ENCODE data around the gene TNFRSF18. TPM values are rescaled to one million over a fixed set of nuclear protein-coding genes. Genes with fewer than 3 reads are reported as not detected.

TNFRSF18 gene
- polyA plus RNA-seq, 6 donors from 2014 or later, result 2.4 to 13.0 (median 7.9) TPM

DNA sequence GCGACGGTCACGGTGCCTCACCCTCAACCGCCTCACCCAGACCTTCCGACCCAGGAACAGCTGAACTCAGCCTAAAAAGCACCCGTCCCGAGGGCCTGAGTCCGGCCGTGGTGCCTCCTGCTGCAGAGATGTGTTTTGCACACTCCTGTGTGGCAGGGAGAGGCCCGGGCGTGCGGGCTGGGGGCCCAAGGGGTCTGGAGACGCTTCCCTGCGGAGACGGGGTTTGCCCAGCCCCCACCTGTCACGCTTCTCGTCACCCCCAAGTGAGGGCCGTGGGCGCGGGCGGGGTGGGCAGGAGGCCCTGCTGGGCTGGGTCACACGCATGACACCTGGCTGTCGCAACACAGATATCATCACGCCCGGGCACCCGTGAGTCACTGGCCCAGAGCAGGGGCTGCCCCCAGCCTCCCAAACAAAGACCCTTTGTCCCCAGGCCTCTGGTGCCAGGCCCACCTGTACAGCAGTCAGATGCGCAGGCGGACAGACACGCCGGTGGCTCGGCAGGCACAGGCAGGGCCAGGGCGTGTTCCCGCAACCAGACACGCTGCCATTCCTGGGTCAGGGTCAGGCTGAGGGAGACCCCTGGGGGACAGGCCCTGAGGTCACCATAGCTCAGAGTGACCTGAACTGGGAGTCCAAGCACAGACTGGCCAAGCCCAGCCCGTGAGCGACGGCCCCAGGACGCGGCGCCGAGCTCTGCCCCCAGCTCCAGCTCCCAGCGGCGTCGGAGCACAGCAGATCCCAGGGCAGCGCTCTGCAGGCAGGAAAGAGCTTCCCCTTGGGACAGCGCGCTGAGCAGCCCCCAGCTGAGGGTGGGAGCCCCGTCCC lies 31.7 kb upstream of the TNFRSF18 start:
- peak; percentile 38 for DNase-seq
- ATAC-seq (ENCODE audit: low read depth in 2 of 2), result peak; percentile 71
- no peaks in the 10 kb centered on the region for H3K9me3 Mint-ChIP-seq
- peak overlapping the region in 4 of 8 donors; percentile 9 to 66 (median 27) for H3K4me3 Mint-ChIP-seq
- peaks cover 0 to 13% (median 10%) of the 10 kb centered on the region in 3 donors for H3K27me3 Mint-ChIP-seq
- H3K27ac Mint-ChIP-seq, result peak overlapping the region in 2 of 6 donors; percentile 41 to 71
- H3K4me1 Mint-ChIP-seq, result peaks cover 7 to 19% (median 16%) of the 10 kb centered on the region in 3 donors
- H3K36me3 Mint-ChIP-seq, result no peaks in the 10 kb centered on the region

GRCh38 chr1:1236945-1237873 lies 30.8 kb upstream of the TNFRSF18 start:
- Mint-ChIP-seq H3K27me3 (peaks cover 0 to 13% (median 10%) of the 10 kb centered on the region in 3 donors), H3K27ac (peak overlapping the region in 3 of 6 donors; percentile 24 to 71 (median 41)), H3K4me1 (peaks cover 7 to 19% (median 16%) of the 10 kb centered on the region in 3 donors), H3K36me3 (no peaks in the 10 kb centered on the region), H3K9me3 (no peaks in the 10 kb centered on the region), H3K4me3 (peak overlapping the region in 4 of 8 donors; percentile 9 to 66 (median 36))
- DNase-seq (no peak), ATAC-seq (ENCODE audit: low read depth in 2 of 2) (no peak)

DNA sequence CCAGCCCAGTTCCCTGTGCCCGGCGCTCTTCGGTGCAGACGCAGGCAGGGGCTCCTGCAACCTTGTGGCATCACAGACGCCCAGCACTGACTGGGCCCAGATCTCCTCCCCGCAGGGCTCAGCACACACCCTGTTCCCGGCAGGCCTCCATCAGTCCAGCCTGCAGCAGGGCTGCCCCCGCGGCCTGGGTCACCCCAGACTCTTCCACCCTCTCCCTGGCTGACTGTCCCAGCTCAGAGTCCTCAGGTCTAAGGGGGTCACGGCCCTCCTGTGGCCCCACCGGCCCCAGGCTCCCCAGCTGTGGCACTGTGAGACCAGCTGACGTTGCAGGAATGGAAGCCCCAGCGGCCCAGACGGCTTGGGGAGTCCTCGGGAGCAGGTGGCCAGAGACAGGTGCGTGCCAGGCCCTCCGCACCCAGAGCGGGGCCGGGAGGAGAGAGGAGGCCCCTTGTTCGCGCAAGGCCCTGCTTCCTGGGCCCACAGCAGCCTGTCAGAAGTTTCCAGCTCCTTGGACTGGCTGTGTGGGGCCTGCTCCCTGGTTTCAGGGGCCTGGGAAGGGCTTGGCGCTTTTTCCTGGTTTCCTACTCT lies 29.9 kb upstream of the TNFRSF18 start:
- H3K9me3 Mint-ChIP-seq, result no peaks in the 10 kb centered on the region
- H3K4me3 Mint-ChIP-seq, result peak overlapping the region in 1 of 8 donors; percentile 33
- H3K27me3 Mint-ChIP-seq, result peaks cover 0 to 13% (median 10%) of the 10 kb centered on the region in 3 donors
- peaks cover 7 to 19% (median 16%) of the 10 kb centered on the region in 3 donors for H3K4me1 Mint-ChIP-seq
- H3K36me3 Mint-ChIP-seq, result no peaks in the 10 kb centered on the region
- DNase-seq, result no peak
- no peak overlapping the region for H3K27ac Mint-ChIP-seq
- ATAC-seq (ENCODE audit: low read depth in 2 of 2), result no peak

DNA sequence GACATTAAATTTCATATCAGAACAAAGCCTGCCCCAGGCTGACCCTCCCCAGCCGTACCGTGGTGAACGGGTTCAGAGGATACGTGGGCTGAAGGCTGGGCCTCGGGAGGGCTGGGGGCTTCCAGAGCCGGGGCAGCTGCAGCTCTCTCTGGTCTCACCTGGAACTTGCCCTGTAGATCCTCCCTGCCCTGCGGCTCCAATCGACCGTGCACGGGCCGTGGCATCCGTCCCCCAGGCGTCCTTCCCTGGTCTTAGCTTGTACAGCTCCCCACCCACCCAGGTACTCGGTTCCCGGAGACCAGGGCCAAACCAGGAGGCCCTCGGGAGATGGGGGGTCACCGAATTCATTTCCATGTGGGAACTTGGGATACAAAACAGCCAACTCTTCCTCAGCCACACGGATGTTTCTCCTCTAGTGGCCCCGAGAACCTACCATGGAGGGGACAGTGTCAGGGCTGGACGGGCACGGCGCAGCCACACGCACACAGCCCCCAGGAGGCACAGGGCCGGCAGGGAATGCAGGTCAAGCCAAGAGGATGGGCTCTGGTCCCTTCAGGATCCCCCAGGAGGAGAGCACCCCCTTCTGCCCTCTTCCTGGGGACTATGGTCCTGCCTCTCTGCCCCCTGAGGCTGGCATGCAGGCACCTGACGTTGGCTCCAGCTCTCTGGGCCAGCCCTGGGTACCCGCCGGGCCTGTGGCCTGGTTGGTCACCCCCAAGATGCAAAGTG lies 28.8 kb upstream of the TNFRSF18 start:
- DNase-seq (no peak), ATAC-seq (ENCODE audit: low read depth in 2 of 2) (no peak)
- Mint-ChIP-seq H3K4me3 (peak overlapping the region in 2 of 8 donors; percentile 37 to 86), H3K4me1 (peaks cover 11 to 28% (median 23%) of the 10 kb centered on the region in 3 donors), H3K9me3 (no peaks in the 10 kb centered on the region), H3K36me3 (no peaks in the 10 kb centered on the region), H3K27ac (peak overlapping the region in 3 of 6 donors; percentile 14 to 82 (median 75)), H3K27me3 (peaks cover 0 to 7% (median 1%) of the 10 kb centered on the region in 3 donors)

DNA sequence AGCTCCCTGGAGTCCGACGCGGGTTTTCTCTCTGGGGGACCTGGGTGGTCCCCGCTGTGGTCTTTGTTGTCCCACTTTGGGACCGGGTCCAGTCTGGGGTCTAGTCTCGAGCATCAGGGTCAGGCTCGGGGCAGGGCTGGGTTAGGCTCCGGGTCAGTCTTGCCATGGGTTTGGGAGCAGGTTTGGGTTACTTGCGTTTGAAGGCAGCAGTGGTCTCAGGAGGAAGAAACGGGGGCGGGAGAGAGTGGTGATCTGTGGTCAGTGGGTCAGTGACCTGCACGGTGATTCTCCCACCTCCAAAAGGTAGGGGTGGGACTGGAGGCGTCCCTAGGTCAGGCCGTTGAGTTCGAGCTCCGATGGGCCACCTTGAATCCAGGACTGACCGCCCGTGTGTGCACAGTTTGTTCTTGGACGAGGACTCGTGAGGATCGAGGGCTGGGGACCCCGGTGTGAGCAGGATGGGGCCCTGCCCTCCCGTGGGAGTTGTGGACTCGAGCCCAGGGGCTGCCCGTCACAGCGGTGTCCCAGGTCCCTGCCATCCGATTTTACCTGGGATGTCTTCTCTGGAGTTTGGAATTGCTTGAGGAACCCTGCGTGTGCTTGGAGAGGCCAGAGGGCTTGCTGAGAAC lies 27.9 kb upstream of the TNFRSF18 start:
- Mint-ChIP-seq H3K4me3 (peak overlapping the region; percentile 29 to 86 (median 71)), H3K9me3 (no peaks in the 10 kb centered on the region), H3K27ac (peak overlapping the region in 5 of 6 donors; percentile 37 to 88 (median 82)), H3K4me1 (peaks cover 19 to 37% (median 29%) of the 10 kb centered on the region in 3 donors), H3K36me3 (no peaks in the 10 kb centered on the region), H3K27me3 (peaks cover 0 to 4% (median 0%) of the 10 kb centered on the region in 3 donors)
- DNase-seq, result no peak
- ATAC-seq (ENCODE audit: low read depth in 2 of 2), result no peak

- ATAC-seq (ENCODE audit: low read depth in 2 of 2) (no peak), DNase-seq (no peak)
- H3K27ac Mint-ChIP-seq, result peak overlapping the region in 5 of 6 donors; percentile 16 to 92 (median 82)
- H3K27me3 Mint-ChIP-seq, result no peaks in the 10 kb centered on the region
- peak overlapping the region in 7 of 8 donors; percentile 77 to 86 (median 78) for H3K4me3 Mint-ChIP-seq
- no peaks in the 10 kb centered on the region for H3K36me3 Mint-ChIP-seq
- H3K4me1 Mint-ChIP-seq, result peaks cover 19 to 38% (median 29%) of the 10 kb centered on the region in 3 donors
- no peaks in the 10 kb centered on the region for H3K9me3 Mint-ChIP-seq
These were observed 27.1 kb upstream of the TNFRSF18 start for GRCh38 chr1:1233567-1233892.

DNA sequence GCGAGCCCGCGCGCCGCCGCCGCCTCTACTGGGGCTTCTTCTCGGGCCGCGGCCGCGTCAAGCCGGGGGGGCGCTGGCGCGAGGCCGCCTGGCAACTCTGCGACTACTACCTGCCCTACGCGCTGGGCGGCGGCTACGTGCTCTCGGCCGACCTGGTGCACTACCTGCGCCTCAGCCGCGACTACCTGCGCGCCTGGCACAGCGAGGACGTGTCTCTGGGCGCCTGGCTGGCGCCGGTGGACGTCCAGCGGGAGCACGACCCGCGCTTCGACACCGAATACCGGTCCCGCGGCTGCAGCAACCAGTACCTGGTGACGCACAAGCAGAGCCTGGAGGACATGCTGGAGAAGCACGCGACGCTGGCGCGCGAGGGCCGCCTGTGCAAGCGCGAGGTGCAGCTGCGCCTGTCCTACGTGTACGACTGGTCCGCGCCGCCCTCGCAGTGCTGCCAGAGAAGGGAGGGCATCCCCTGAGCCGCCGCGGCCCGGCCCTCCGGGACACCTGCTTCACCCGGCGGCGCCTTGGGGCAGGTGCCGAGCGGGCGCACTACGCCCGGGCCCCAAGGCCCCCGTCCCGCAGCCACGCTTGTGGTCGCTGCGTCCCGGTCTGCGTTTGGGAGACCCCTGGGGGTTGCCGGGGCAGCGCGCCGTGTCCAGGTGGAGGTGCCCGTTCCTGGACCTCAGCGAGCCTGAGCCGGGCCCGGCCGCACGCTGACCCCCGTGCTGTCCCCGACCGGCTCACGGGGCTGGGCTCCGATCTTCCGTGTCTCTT lies 26.6 kb upstream of the TNFRSF18 start:
- peaks cover 19 to 34% (median 29%) of the 10 kb centered on the region in 3 donors for H3K4me1 Mint-ChIP-seq
- peak overlapping the region in 5 of 6 donors; percentile 68 to 92 (median 82) for H3K27ac Mint-ChIP-seq
- DNase-seq, result no peak
- H3K4me3 Mint-ChIP-seq, result peak overlapping the region; percentile 33 to 86 (median 79)
- no peaks in the 10 kb centered on the region for H3K27me3 Mint-ChIP-seq
- no peak for ATAC-seq (ENCODE audit: low read depth in 2 of 2)
- H3K9me3 Mint-ChIP-seq, result no peaks in the 10 kb centered on the region
- no peaks in the 10 kb centered on the region for H3K36me3 Mint-ChIP-seq

DNA sequence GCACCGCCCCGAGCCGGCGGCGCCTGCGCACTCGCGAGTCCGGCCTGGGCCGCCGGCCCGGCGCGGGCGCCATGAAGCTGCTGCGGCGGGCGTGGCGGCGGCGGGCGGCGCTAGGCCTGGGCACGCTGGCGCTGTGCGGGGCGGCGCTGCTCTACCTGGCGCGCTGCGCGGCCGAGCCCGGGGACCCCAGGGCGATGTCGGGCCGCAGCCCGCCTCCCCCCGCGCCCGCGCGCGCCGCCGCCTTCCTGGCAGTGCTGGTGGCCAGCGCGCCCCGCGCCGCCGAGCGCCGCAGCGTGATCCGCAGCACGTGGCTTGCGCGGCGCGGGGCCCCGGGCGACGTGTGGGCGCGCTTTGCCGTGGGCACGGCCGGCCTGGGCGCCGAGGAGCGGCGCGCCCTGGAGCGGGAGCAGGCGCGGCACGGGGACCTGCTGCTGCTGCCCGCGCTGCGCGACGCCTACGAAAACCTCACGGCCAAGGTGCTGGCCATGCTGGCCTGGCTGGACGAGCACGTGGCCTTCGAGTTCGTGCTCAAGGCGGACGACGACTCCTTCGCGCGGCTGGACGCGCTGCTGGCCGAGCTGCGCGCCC lies 25.9 kb upstream of the TNFRSF18 start, which contains the start of gene B3GALT6:
B3GALT6 (plus strand) TSS at position 30 of the 588 bp plus-strand sequence; CDS start at position 72, 42 bp downstream.
- no peak for DNase-seq
- peak within 1 kb of the TSS; percentile 84 to 96 (median 93) for H3K4me3 Mint-ChIP-seq
- no peaks in the 10 kb centered on the region for H3K27me3 Mint-ChIP-seq
- ATAC-seq (ENCODE audit: low read depth in 2 of 2), result no peak
- H3K4me1 Mint-ChIP-seq, result peaks cover 19 to 29% (median 29%) of the 10 kb centered on the region in 3 donors
- no peaks in the 10 kb centered on the region for H3K36me3 Mint-ChIP-seq
- no peaks in the 10 kb centered on the region for H3K9me3 Mint-ChIP-seq
- peak within 1 kb of the TSS; percentile 78 to 93 (median 87) for H3K27ac Mint-ChIP-seq

- ATAC-seq (ENCODE audit: low read depth in 2 of 2) (peak; percentile 95 to 97), DNase-seq (peak; percentile 97)
- no peaks in the 10 kb centered on the region for H3K36me3 Mint-ChIP-seq
- peak within 1 kb of the TSS; percentile 78 to 93 (median 87) for H3K27ac Mint-ChIP-seq
- no peaks in the 10 kb centered on the region for H3K9me3 Mint-ChIP-seq
- peaks cover 19 to 29% (median 29%) of the 10 kb centered on the region in 3 donors for H3K4me1 Mint-ChIP-seq
- peak within 1 kb of the TSS; percentile 84 to 96 (median 93) for H3K4me3 Mint-ChIP-seq
- no peaks in the 10 kb centered on the region for H3K27me3 Mint-ChIP-seq
These were observed 25.2 kb upstream of the TNFRSF18 start, which contains the start of gene SDF4 for GRCh38 chr1:1231400-1232207. Gene SDF4 (minus strand): TSS chr1:1232001. CDS start chr1:1228772, 3,229 bp downstream.

DNA sequence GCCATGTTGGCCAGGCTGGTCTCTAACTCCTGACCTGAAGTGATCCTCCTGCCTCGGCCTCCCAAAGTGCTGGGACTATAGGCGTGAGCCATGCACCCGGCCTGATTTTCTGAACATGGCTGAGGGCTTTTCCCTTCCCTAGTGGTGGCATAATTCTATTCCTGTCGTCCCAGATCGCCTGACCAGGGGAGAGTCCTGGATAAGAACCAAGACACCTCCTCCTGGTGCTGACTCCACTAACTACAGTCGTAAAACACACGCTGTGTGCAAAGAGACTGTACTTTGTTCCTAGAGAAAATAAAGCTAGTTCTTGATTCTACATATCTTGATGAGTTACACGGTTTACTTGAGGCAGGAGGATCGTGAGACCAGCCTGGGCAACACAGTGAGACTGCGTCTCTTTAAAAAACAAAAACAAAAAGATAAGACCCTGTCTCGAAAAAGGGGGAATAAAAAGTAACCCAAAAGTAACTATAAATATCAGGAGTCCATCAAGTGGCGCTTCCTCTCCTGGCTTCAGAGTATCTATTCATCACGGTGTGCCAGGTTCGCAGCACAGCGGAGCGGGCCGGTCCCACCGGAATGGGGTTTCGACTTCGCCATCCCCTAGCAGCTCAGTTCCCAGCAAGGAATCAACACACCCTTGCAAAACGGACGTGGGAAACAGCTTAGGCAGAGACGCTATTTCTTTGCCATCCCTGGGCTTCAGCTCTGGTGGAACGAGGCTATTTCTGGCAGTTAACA lies 24.4 kb upstream of the TNFRSF18 start:
- Mint-ChIP-seq H3K27ac (peak overlapping the region; percentile 24 to 93 (median 86)), H3K36me3 (no peaks in the 10 kb centered on the region), H3K4me3 (peak overlapping the region; percentile 84 to 96 (median 93)), H3K9me3 (no peaks in the 10 kb centered on the region), H3K4me1 (peaks cover 19 to 34% (median 31%) of the 10 kb centered on the region in 3 donors), H3K27me3 (no peaks in the 10 kb centered on the region)
- ATAC-seq (ENCODE audit: low read depth in 2 of 2) (no peak), DNase-seq (no peak)

Data from naive B cell (primary cell).